NCI-H82 treated with DMSO at 0.1 percent for 48 hours (cell line): ENCODE measurements around the gene GAB3.
"Not testable (repeated sequence)": the region's sequence is repeated elsewhere in the genome, so short reads cannot be mapped to it uniquely, and the experiment has no call there.

Experiments used
- DNase-seq: peaks from one replicate; lab custom pipeline; 2025; ENCODE audit not compliant: unreplicated experiment; lab: John Stamatoyannopoulos, UW

GAB3 gene

GRCh38 chrX:154658957-154659356, 91.9 kb downstream of the GAB3 start:
- DNase-seq = no peak

GRCh38 chrX:154658187-154658586, 92.7 kb downstream of the GAB3 start:
- DNase-seq = no peak

GRCh38 chrX:154657226-154657805, 93.6 kb downstream of the GAB3 start:
- DNase-seq = no peak

DNA sequence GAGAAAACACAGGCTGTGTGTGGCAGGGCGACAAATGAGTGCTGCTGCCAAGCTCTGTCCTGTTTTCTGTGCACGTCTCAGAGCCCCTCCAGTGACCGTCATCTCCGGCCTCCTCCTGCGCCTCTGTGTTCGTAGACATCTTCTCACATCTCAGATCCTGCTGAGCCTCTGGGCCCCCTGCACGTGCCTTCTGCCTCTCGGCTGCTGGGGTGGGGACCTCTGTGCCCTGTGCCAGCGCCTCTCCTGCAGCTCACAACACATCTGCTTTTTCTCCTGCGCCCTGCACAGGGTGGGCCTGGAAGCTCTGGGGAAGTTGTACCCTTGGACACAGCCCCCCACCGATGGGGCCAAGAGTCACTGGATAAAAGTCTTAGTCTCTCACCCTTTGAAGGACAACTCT, 95.1 kb downstream of the GAB3 start:
- no peak for DNase-seq

GRCh38 chrX:154655346-154655745, 95.5 kb downstream of the GAB3 start:
- no peak for DNase-seq

GRCh38 chrX:154654925-154655324, 96.0 kb downstream of the GAB3 start:
- no peak for DNase-seq

GRCh38 chrX:154654372-154654771, 96.5 kb downstream of the GAB3 start:
- no peak for DNase-seq

DNA sequence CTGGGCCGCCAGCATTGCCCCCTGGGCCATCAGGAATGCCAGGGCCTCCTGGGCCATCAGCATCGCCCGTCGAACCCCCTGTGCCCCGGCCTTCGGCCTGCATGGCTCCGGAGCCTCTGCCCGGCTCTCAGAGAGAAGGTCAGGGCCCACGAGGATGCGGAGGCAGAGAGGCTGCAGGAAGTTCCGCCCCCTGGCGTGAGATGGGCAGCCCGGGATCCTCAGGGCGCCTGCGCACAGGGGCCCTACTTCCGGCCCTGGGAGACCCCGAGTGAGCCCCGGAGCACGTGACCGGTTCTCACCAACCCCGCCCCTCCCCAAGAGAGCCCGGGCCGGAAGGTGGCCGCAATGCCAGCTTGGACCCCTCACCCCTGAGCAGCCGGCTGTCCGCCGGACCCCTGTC, 97.5 kb downstream of the GAB3 start, which contains the start of gene CTAG2:
TSS of gene CTAG2 (minus strand) at position 167 of the 400 bp plus-strand sequence. CDS start at position 103, 64 bp downstream.
- not testable (repeated sequence) for DNase-seq

GRCh38 chrX:154653048-154653401, 97.9 kb downstream of the GAB3 start:
- DNase-seq = no peak

DNA sequence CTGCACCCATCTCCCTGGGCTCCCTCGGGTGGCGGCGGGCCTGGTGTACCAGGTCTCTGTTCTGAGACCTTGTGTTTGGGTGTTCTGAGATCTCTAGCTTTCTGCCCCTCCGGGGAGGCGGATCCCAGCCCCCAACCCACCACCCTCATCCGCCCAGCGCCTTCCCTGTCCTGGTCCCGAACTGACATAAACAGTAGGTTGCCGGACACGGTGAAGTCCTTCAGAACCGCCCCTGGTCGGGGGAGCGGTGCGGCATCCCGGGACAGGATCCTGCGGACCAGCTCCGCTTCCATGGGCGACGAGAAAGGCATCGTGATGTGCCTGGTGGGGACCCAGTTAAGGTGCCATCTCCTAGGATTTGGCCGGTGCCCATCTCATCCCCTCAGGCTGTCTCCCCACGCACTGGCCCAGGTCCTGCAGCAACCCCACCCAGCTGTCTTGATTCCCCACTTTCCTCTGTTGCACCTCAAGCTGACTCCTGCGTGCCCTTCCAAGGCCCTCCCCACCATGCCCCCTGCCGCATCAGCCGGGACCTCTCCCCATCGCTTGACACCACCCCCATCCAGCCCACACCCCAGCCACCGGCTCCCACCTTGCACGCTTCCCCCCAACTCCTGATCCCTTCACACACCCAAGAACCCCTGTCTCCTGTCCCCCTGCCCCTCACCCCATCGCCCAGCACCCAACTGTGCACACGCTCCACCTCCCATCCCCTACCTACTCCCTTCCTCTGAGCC, 98.4 kb downstream of the GAB3 start:
- no peak for DNase-seq

DNA sequence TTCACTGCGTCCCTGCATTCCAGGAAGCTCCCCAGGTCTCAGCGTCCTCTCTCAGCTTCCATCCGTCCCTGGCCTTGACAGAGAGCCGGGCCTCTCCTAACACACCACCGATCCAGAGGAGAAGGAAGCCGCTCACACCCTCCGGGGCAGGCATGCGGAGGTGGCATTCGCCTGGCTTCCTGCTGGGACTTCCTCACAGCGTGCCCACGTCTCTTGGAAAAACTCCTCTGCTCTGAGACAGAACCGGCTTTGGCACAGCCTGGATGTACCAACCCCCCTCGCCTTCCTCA, 100.7 kb downstream of the GAB3 start:
- no peak for DNase-seq

- no peak for DNase-seq
Observed at GRCh38 chrX:154649503-154650220, 101.2 kb downstream of the GAB3 start.

GRCh38 chrX:154648931-154649330, 101.9 kb downstream of the GAB3 start:
- DNase-seq = no peak

- DNase-seq = not testable (repeated sequence)
Observed at GRCh38 chrX:154645745-154646378, 105.0 kb downstream of the GAB3 start.

- DNase-seq = not testable (repeated sequence)
Observed at GRCh38 chrX:154643708-154644107, 107.2 kb downstream of the GAB3 start.

DNA sequence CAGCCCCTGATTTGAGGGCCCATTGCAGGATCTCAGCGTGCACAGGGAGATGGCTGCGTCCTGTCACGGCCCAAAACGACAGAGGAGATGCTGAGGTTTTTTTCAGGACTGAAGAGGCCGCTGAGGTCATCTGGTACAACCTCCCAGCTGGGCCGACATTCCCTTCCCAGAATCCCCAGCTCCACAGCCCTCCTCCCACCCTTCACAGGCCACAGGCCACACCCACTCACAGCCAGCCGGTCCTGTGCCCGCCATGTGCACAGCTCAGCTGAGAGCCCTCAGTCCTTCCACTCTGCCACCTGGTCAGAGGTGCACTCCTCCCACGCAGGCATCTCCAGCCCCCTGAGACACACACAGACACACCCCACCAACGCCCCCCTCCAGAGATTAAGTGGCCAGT, 109.1 kb downstream of the GAB3 start:
- not testable (repeated sequence) for DNase-seq

- not testable (repeated sequence) for DNase-seq
Observed at GRCh38 chrX:154633661-154634060, 117.2 kb downstream of the GAB3 start.

DNA sequence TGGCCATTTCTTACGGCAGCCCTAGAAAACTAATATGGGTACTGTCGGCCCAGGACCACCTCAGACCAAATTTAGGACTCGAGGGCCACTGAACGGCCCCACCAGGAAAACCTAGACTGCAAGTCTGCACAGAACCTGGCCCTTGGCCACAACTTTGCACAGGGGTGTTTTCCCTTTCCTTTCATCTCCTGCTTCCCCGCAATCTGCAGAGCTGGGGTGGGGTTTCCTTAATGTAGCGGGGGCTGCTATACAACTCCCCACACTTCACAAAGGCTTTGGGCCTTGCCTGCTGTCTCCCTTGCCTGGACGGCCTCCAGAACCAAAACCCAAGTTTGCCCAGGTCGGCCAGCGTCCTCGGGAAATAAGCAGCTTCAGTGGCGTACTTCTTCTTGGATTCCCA, 119.9 kb downstream of the GAB3 start:
- not testable (repeated sequence) for DNase-seq

DNA sequence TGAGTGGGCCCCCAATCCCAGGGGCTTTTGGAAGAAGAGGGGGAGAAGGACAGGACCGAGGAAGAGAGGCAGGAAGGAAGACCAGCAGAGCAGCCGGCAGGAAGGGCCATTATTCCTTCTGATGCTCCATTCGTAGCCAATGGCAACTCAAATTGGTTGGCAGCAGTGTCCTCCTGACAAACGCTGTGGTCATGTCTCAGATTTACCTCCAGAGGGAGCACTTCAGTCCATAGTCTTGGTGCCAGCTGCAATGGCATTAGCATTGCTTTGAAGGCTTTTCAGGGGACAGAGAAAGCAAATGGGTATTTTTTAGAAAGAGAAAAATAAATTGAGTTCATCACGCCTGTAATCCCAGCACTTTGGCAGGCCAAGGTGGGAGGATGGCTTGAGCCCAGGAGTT, 121.9 kb downstream of the GAB3 start:
- not testable (repeated sequence) for DNase-seq
